ENCODE results near the gene PLPP1. TPM values are rescaled to one million over a fixed set of nuclear protein-coding genes. Genes with fewer than 3 reads are reported as not detected.

Gene PLPP1
- total RNA-seq, 2 donors from 2014 or later, result 29.0 to 100 TPM

DNA sequence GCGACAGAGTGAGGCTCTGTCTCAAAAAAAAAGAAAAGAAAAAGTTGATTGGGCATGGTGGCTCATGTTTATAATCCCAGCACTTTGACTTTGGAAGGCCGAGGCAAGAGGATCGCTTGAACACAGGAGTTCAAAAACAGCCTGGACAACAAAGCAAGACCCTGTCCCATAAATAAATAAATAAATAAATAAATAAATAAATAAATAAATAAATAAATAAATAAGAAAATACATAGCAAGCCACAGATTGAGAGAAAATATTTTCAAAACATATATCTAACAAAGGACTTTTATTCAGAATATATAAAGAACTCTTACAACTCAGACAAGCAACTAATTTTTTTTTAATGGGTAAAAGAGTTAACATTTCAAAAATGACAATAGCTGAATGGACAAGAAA is 71.2 kb downstream of the PLPP1 start:
- no peak overlapping the region for H3K27ac ChIP-seq (ENCODE audit: low read depth, low read length)
- H3K9ac ChIP-seq (ENCODE audit: extremely low read depth, low read length, poor library complexity, severe bottlenecking), result no peak overlapping the region
- Mint-ChIP-seq H3K36me3 (ENCODE audit: low read depth) (peaks cover 65% of the 10 kb centered on the region), H3K4me3 (no peak overlapping the region), H3K9me3 (no peaks in the 10 kb centered on the region), H3K4me1 (peaks cover 26% of the 10 kb centered on the region), H3K27me3 (ENCODE audit: insufficient read depth) (no peaks in the 10 kb centered on the region), H3K27ac (no peak overlapping the region)
- peaks cover 62% of the 10 kb centered on the region for H3K36me3 ChIP-seq (ENCODE audit: control insufficient read depth, insufficient read depth, low read length)
- H3K4me1 ChIP-seq (ENCODE audit: control insufficient read depth, insufficient read depth, low read length), result peaks cover 6% of the 10 kb centered on the region
- no peak overlapping the region for H3K4me3 ChIP-seq (ENCODE audit: low read length)
- TF ChIP-seq, protein P1, sequence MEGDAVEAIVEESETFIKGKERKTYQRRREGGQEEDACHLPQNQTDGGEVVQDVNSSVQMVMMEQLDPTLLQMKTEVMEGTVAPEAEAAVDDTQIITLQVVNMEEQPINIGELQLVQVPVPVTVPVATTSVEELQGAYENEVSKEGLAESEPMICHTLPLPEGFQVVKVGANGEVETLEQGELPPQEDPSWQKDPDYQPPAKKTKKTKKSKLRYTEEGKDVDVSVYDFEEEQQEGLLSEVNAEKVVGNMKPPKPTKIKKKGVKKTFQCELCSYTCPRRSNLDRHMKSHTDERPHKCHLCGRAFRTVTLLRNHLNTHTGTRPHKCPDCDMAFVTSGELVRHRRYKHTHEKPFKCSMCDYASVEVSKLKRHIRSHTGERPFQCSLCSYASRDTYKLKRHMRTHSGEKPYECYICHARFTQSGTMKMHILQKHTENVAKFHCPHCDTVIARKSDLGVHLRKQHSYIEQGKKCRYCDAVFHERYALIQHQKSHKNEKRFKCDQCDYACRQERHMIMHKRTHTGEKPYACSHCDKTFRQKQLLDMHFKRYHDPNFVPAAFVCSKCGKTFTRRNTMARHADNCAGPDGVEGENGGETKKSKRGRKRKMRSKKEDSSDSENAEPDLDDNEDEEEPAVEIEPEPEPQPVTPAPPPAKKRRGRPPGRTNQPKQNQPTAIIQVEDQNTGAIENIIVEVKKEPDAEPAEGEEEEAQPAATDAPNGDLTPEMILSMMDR (conservative IDR thresholded peaks at IDR 0.05), result no peak
- no peaks in the 10 kb centered on the region for H3K27me3 ChIP-seq (ENCODE audit: control insufficient read depth, insufficient read depth, low read length, poor library complexity, severe bottlenecking)
- H3K9me3 ChIP-seq (ENCODE audit: control insufficient read depth, low read length), result no peaks in the 10 kb centered on the region
- no peak for DNase-seq
- 99% methylated on average over 3 of the region's 3 CpGs; no CpG with 5 or more reads in 1 of the 2 experiments for WGBS, 2 experiments (ENCODE audit: insufficient coverage in 1 of 2, insufficient read length in 1 of 2)

DNA sequence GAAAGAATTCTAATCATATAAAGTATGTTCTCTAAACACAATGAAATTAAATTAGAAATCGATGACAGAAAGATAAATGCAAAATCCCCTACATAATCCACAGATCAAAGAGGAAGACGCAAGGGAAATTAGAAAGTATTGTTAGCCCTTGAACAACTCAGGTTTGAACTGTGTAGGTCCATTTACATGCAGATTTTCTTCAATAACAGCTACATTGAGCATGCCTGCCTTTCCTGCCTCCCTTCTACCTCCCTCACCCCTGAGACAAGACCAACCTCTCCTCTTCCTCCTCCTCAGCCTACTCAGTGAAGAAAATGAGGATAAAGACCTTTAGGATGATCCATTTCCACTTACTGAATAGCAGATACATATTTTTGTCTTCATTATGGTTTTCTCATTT is 75.2 kb downstream of the PLPP1 start:
- Histone ChIP-seq H3K27ac (ENCODE audit: low read depth, low read length) (no peak overlapping the region), H3K36me3 (ENCODE audit: control insufficient read depth, insufficient read depth, low read length) (peaks cover 59% of the 10 kb centered on the region), H3K4me3 (ENCODE audit: low read length) (no peak overlapping the region), H3K4me1 (ENCODE audit: control insufficient read depth, insufficient read depth, low read length) (no peaks in the 10 kb centered on the region), H3K27me3 (ENCODE audit: control insufficient read depth, insufficient read depth, low read length, poor library complexity, severe bottlenecking) (no peaks in the 10 kb centered on the region), H3K9ac (ENCODE audit: extremely low read depth, low read length, poor library complexity, severe bottlenecking) (no peak overlapping the region), H3K9me3 (ENCODE audit: control insufficient read depth, low read length) (no peaks in the 10 kb centered on the region)
- H3K36me3 Mint-ChIP-seq (ENCODE audit: low read depth), result peaks cover 53% of the 10 kb centered on the region
- no peaks in the 10 kb centered on the region for H3K9me3 Mint-ChIP-seq
- no peak for DNase-seq
- TF ChIP-seq, protein P1 (conservative IDR thresholded peaks at IDR 0.05), result no peak
- no peaks in the 10 kb centered on the region for H3K27me3 Mint-ChIP-seq (ENCODE audit: insufficient read depth)
- H3K4me1 Mint-ChIP-seq, result peaks cover 13% of the 10 kb centered on the region
- H3K27ac Mint-ChIP-seq, result peak overlapping the region; percentile 33
- WGBS, 2 experiments (ENCODE audit: insufficient coverage in 1 of 2, insufficient read length in 1 of 2), result 100% methylated on average over 2 of the region's 2 CpGs; no CpG with 5 or more reads in 1 of the 2 experiments
- H3K4me3 Mint-ChIP-seq, result no peak overlapping the region

DNA sequence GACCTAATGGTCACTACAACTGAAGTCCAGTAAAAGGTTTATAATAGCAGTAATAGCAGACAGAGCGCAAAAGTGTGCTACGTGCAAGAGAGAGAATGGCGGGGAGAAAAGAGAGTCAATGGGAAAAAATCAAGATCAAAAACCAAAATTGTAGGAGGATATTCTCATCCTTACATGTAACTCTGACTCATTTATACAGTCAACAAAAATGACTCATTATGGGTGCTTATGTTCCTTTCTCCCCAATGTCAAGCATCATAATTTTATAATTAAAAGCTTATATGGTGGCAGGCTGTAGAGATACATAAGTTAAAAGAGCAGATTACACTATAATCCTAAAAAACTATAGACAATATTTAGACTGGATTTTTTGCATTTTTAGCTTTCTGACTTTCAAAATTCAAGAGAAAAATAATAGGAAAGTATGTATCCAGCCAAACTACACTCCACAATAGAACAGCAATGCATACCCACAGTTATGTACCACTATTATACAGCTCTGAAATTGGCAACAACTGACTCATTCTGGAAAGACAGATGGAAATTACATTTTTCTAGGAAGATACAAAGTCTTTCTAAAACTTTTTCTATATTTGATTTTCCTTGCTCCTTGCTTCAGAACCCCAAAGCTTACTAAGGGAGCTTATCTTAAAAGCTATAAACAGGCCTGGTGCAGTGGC is 78.4 kb downstream of the PLPP1 start:
- Mint-ChIP-seq H3K4me1 (peaks cover 21% of the 10 kb centered on the region), H3K27ac (no peak overlapping the region), H3K9me3 (no peaks in the 10 kb centered on the region), H3K27me3 (ENCODE audit: insufficient read depth) (no peaks in the 10 kb centered on the region), H3K36me3 (ENCODE audit: low read depth) (peaks cover 57% of the 10 kb centered on the region), H3K4me3 (no peak overlapping the region)
- Histone ChIP-seq H3K4me3 (ENCODE audit: low read length) (no peak overlapping the region), H3K9ac (ENCODE audit: extremely low read depth, low read length, poor library complexity, severe bottlenecking) (no peak overlapping the region), H3K9me3 (ENCODE audit: control insufficient read depth, low read length) (no peaks in the 10 kb centered on the region), H3K36me3 (ENCODE audit: control insufficient read depth, insufficient read depth, low read length) (peaks cover 68% of the 10 kb centered on the region), H3K27me3 (ENCODE audit: control insufficient read depth, insufficient read depth, low read length, poor library complexity, severe bottlenecking) (no peaks in the 10 kb centered on the region), H3K4me1 (ENCODE audit: control insufficient read depth, insufficient read depth, low read length) (no peaks in the 10 kb centered on the region), H3K27ac (ENCODE audit: low read depth, low read length) (no peak overlapping the region)
- TF ChIP-seq, protein P1 (conservative IDR thresholded peaks at IDR 0.05), result no peak
- 98 to 100% methylated on average over 2 to 3 of the region's 3 CpGs for WGBS, 2 experiments (ENCODE audit: insufficient coverage in 1 of 2, insufficient read length in 1 of 2)
- DNase-seq, result no peak
